Panc1 (cell line): ENCODE data around the gene USB1. TPM values are rescaled to one million over a fixed set of nuclear protein-coding genes. Genes with fewer than 3 reads are reported as not detected.

Source experiments
- ATAC-seq: fragments of 200-7000 bp; cut with Tn5 transposase; 2 replicates; pipeline ENCODE4 v1.9.1; 2020; ENCODE audit warnings: mild to moderate bottlenecking, moderate library complexity
- BruUV-seq: library from RNA; stranded (reverse); fragments of 400-500 nt; replicated peaks from 2 replicates; lab custom pipeline; 2021; lab: Mats Ljungman, UMichigan
- CTCF ChIA-PET: fragments of 300-600 bp; sonication (Branson Sonifier 250); formaldehyde crosslinking; loops from one replicate; lab custom pipeline; 2022; ENCODE audit warnings: antibody characterized with exemption; lab: Charles Lee
- POLR2A ChIA-PET: fragments of 300-600 bp; sonication (Branson Sonifier 250); formaldehyde crosslinking; loops from one replicate; lab custom pipeline; 2022; ENCODE audit warnings: antibody characterized with exemption; lab: Charles Lee
- DNase-seq: peaks from one replicate; pipeline ENCODE4 v3.0.0-alpha.2; 2010; ENCODE audit warnings: low read depth, low spot score
- H3K27ac ChIP-seq: 2 replicates; pipeline ENCODE4 v1.5.1; 2011; ENCODE audit warnings: mild to moderate bottlenecking, low read length, inconsistent platforms
- H3K27me3 ChIP-seq: fragments of 200-500 bp; sonication (Bioruptor generic); 2 replicates; pipeline ENCODE4 v1.6.0; 2014; ENCODE audit warnings: low read length, inconsistent platforms; ENCODE audit not compliant: control insufficient read depth, insufficient read depth
- H3K36me3 ChIP-seq: fragments of 200-500 bp; sonication (Bioruptor generic); 2 replicates; pipeline ENCODE4 v1.5.1; 2014; ENCODE audit warnings: inconsistent platforms, mild to moderate bottlenecking, low read length, moderate library complexity; ENCODE audit not compliant: control insufficient read depth, insufficient read depth
- H3K4me1 ChIP-seq: 2 replicates; pipeline ENCODE4 v1.5.1; 2011; ENCODE audit warnings: inconsistent platforms, mild to moderate bottlenecking, low read length, moderate library complexity; ENCODE audit not compliant: control insufficient read depth, insufficient read depth
- H3K4me3 ChIP-seq, 2 experiments: 2 replicates each; pipeline ENCODE4 v1.5.1; 2011 to 2012; ENCODE audit warnings: low read depth in 2 of 2, low read length in 2 of 2, mild to moderate bottlenecking in 2 of 2, inconsistent platforms in 1 of 2, moderate library complexity in 1 of 2
- H3K9me3 ChIP-seq: fragments of 200-500 bp; sonication (Bioruptor generic); 2 replicates; pipeline ENCODE4 v1.5.1; 2014; ENCODE audit warnings: low read depth, mild to moderate bottlenecking, inconsistent platforms, low read length, moderate library complexity; ENCODE audit not compliant: control insufficient read depth, insufficient read depth
- POLR2AphosphoS5 ChIP-seq: IDR thresholded peaks from 2 replicates; pipeline ENCODE4 v1.6.1; 2012; ENCODE audit warnings: mild to moderate bottlenecking, low read depth, low read length, moderate library complexity
- REST ChIP-seq, 2 experiments: IDR thresholded peaks; 2 replicates each; pipeline ENCODE4 v1.6.1; 2011 to 2012; ENCODE audit warnings: low read depth in 2 of 2, control low read depth in 1 of 2, low read length in 1 of 2, mild to moderate bottlenecking in 1 of 2, moderate library complexity in 1 of 2; ENCODE audit not compliant: insufficient read depth in 1 of 2
- SIN3A ChIP-seq: IDR thresholded peaks from 2 replicates; pipeline ENCODE4 v1.6.1; 2012; ENCODE audit warnings: low read depth, mild to moderate bottlenecking, low read length, moderate library complexity, borderline replicate concordance; ENCODE audit not compliant: insufficient read depth
- TCF7L2 ChIP-seq: IDR thresholded peaks from 2 replicates; pipeline ENCODE4 v1.6.1; 2011; ENCODE audit warnings: mild to moderate bottlenecking, low read depth, low read length, inconsistent platforms
- in situ Hi-C: cut with HindIII; loops from 2 replicates; pipeline ENCODE4 v1.10.0; 2016; ENCODE audit warnings: low sequenced_read_pairs, low pct_unique_long_range_greater_than_20kb
- intact Hi-C: fragments of 100-400 bp; cut with micrococcal nuclease; formaldehyde crosslinking; loops from one replicate; pipeline ENCODE4 v1.10.0; 2022; ENCODE audit not compliant: unreplicated experiment
- total RNA-seq: library from RNA; stranded (reverse); gene quantifications from one replicate; pipeline ENCODE4 v1.2.1, GENCODE V29; 2021; ENCODE audit not compliant: unreplicated experiment
- TF ChIP-seq, protein P1 (sequence below): fragments of 450-650 bp; IDR thresholded peaks from 2 replicates; pipeline ENCODE4 v1.5.1; 2017; ENCODE audit warnings: mild to moderate bottlenecking

The USB1 gene
- total RNA-seq, 1 experiment from 2014 or later: 58.2 TPM

GRCh38 chr16:58010886-58011285 lies 9.7 kb downstream of the USB1 start:
- BruUV-seq: no TSS peak
- DNase-seq (no peak), ATAC-seq (no peak)
- Histone ChIP-seq H3K36me3 (no peaks in the 10 kb centered on the region; the same call in 1 of the 2 replicates), H3K4me3 (no peak overlapping the region), H3K27ac (no peak overlapping the region), H3K9me3 (no peaks in the 10 kb centered on the region), H3K4me1 (no peaks in the 10 kb centered on the region), H3K27me3 (no peaks in the 10 kb centered on the region)
- intact Hi-C loops (no loop called here), in situ Hi-C loops (loop anchor here (25.0 kb wide), 1 partner anchor 101 kb away; no protein-coding TSS in a partner anchor)
- CTCF ChIA-PET: no interaction called here
- TF ChIP-seq, protein P1, sequence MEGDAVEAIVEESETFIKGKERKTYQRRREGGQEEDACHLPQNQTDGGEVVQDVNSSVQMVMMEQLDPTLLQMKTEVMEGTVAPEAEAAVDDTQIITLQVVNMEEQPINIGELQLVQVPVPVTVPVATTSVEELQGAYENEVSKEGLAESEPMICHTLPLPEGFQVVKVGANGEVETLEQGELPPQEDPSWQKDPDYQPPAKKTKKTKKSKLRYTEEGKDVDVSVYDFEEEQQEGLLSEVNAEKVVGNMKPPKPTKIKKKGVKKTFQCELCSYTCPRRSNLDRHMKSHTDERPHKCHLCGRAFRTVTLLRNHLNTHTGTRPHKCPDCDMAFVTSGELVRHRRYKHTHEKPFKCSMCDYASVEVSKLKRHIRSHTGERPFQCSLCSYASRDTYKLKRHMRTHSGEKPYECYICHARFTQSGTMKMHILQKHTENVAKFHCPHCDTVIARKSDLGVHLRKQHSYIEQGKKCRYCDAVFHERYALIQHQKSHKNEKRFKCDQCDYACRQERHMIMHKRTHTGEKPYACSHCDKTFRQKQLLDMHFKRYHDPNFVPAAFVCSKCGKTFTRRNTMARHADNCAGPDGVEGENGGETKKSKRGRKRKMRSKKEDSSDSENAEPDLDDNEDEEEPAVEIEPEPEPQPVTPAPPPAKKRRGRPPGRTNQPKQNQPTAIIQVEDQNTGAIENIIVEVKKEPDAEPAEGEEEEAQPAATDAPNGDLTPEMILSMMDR: no peak
- TF ChIP-seq TCF7L2: no peak
- no peak for TF ChIP-seq REST (IDR thresholded peaks at IDR 0.05; ENCODE audit: insufficient read depth in 1 of 2, low read depth in 2 of 2, low read length in 1 of 2)
- no peak for TF ChIP-seq SIN3A
- TF ChIP-seq POLR2AphosphoS5: no peak
- POLR2A ChIA-PET: no interaction called here

GRCh38 chr16:58011652-58012051 lies 10.4 kb downstream of the USB1 start:
- no peaks in the 10 kb centered on the region for H3K9me3 ChIP-seq
- no peak overlapping the region for H3K27ac ChIP-seq
- H3K4me3 ChIP-seq: no peak overlapping the region
- no peak for DNase-seq
- in situ Hi-C loops (loop anchor here (25.0 kb wide), 1 partner anchor 101 kb away; no protein-coding TSS in a partner anchor), intact Hi-C loops (no loop called here)
- TF ChIP-seq REST (IDR thresholded peaks at IDR 0.05; ENCODE audit: insufficient read depth in 1 of 2, low read depth in 2 of 2, low read length in 1 of 2) (no peak), SIN3A (no peak), TCF7L2 (no peak), POLR2AphosphoS5 (no peak)
- TF ChIP-seq, protein P1: no peak
- H3K27me3 ChIP-seq: no peaks in the 10 kb centered on the region
- ChIA-PET POLR2A (no interaction called here), CTCF (no interaction called here)
- no TSS peak for BruUV-seq
- no peak for ATAC-seq
- H3K36me3 ChIP-seq: no peaks in the 10 kb centered on the region; the same call in 1 of the 2 replicates
- no peaks in the 10 kb centered on the region for H3K4me1 ChIP-seq
